Measurements from ENCODE around the gene RNASEH1. TPM values are rescaled to one million over a fixed set of nuclear protein-coding genes. Genes with fewer than 3 reads are reported as not detected.

RNASEH1 gene
- total RNA-seq (2022; extraction: Qiagen RNA extraction; ENCODE audit: low read depth): 47.1 to 67.3 TPM (median 51.4 TPM) in 5 replicates

GRCh38 chr2:3558205-3559014 lies at the start of gene RNASEH1:
Gene RNASEH1, minus strand, starts transcription at chr2:3558333. Its CDS starts 73 bp downstream, at chr2:3558260.

GRCh38 chr2:3594493-3595281 lies 36.6 kb upstream of the RNASEH1 start, which contains the start of gene COLEC11:
Gene COLEC11, plus strand, starts transcription at chr2:3595112. Its CDS starts 9,229 bp downstream, at chr2:3604341.

GRCh38 chr2:3519255-3520205 lies 38.6 kb downstream of the RNASEH1 start, which contains the start of gene ADI1:
Gene ADI1, minus strand, starts transcription at chr2:3519531. Its CDS starts 44 bp downstream, at chr2:3519487.

Other genes starting within 250 kb of the RNASEH1 start
- 35.2 to 42.9 TPM (median 41.3 TPM) in 5 replicates for gene EIPR1, start 180.5 kb downstream of the RNASEH1 start, total RNA-seq (2022; extraction: Qiagen RNA extraction; ENCODE audit: low read depth)
- gene TRAPPC12, start 178.6 kb downstream of the RNASEH1 start, total RNA-seq (2022; extraction: Qiagen RNA extraction; ENCODE audit: low read depth): 51.2 to 76.9 TPM (median 69.4 TPM) in 5 replicates
- 52.0 to 66.2 TPM (median 57.2 TPM) in 5 replicates for gene ADI1, start 38.8 kb downstream of the RNASEH1 start, total RNA-seq (2022; extraction: Qiagen RNA extraction; ENCODE audit: low read depth)
- gene RPS7, start 16.9 kb upstream of the RNASEH1 start, total RNA-seq (2022; extraction: Qiagen RNA extraction; ENCODE audit: low read depth): 2,963 to 4,571 TPM (median 3,090 TPM) in 5 replicates
- 0.22 to 0.84 TPM (median 0.56 TPM) in 5 replicates for gene COLEC11, start 36.8 kb upstream of the RNASEH1 start, total RNA-seq (2022; extraction: Qiagen RNA extraction; ENCODE audit: low read depth)
- gene ALLC, start 99.9 kb upstream of the RNASEH1 start, total RNA-seq (2022; extraction: Qiagen RNA extraction; ENCODE audit: low read depth): 0.06 TPM in 1 of 5 replicates, not detected in the others
- 0.29 to 0.36 TPM in 2 of 5 replicates, not detected in the others for gene DCDC2C, start 145.2 kb upstream of the RNASEH1 start, total RNA-seq (2022; extraction: Qiagen RNA extraction; ENCODE audit: low read depth)